Calu3 (cell line): Measurements from ENCODE around the gene NOL9. TPM values are rescaled to one million over a fixed set of nuclear protein-coding genes. Genes with fewer than 3 reads are reported as not detected.

Experiments
- BruUV-seq: library from RNA; stranded (reverse); fragments of 400-500 nt; replicated peaks from 2 replicates; lab custom pipeline; 2021; lab: Mats Ljungman, UMichigan
- CTCF ChIA-PET: fragments of 300-600 bp; sonication (Branson Sonifier 250); formaldehyde crosslinking; loops from one replicate; lab custom pipeline; 2022; ENCODE audit warnings: antibody characterized with exemption; lab: Charles Lee
- DNase-seq: peaks from one replicate; pipeline ENCODE4 v3.0.0; 2022
- H3K27ac Mint-ChIP-seq: one replicate; pipeline ENCODE4 v1.8.0; 2022; ENCODE audit warnings: mixed read lengths; ENCODE audit not compliant: unreplicated experiment
- H3K27me3 Mint-ChIP-seq: one replicate; pipeline ENCODE4 v1.8.0; 2022; ENCODE audit warnings: mixed read lengths; ENCODE audit not compliant: unreplicated experiment
- H3K36me3 Mint-ChIP-seq: one replicate; pipeline ENCODE4 v1.8.0; 2022; ENCODE audit warnings: mild to moderate bottlenecking, moderate library complexity, mixed read lengths; ENCODE audit not compliant: insufficient read depth, unreplicated experiment
- H3K4me1 Mint-ChIP-seq: one replicate; pipeline ENCODE4 v1.8.0; 2022; ENCODE audit warnings: mild to moderate bottlenecking, low read depth, mixed read lengths; ENCODE audit not compliant: unreplicated experiment
- H3K4me3 Mint-ChIP-seq: one replicate; pipeline ENCODE4 v1.8.0; 2022; ENCODE audit warnings: mild to moderate bottlenecking, low read depth, moderate library complexity, mixed read lengths; ENCODE audit not compliant: unreplicated experiment
- H3K9me3 Mint-ChIP-seq: one replicate; pipeline ENCODE4 v1.8.0; 2022; ENCODE audit warnings: low read depth, mixed read lengths; ENCODE audit not compliant: unreplicated experiment
- intact Hi-C: fragments of 100-400 bp; cut with micrococcal nuclease; formaldehyde crosslinking; loops from one replicate; pipeline ENCODE4 v1.10.0; 2022; ENCODE audit not compliant: unreplicated experiment
- total RNA-seq: library from RNA; stranded (reverse); gene quantifications from 2 replicates; pipeline ENCODE4 v1.2.3, GENCODE V29; 2022
- TF ChIP-seq, protein P1 (sequence below): fragments of 200-600 bp; IDR thresholded peaks from one replicate; pipeline ENCODE4 v1.8.0; 2022; ENCODE audit warnings: antibody characterized with exemption; ENCODE audit not compliant: unreplicated experiment

The NOL9 gene
- total RNA-seq, 1 experiment from 2014 or later, result 30.4 TPM

GRCh38 chr1:6511056-6511455 lies 43.3 kb downstream of the NOL9 start:
- Mint-ChIP-seq H3K36me3 (no peaks in the 10 kb centered on the region), H3K4me3 (no peak overlapping the region), H3K27ac (no peak overlapping the region), H3K27me3 (peaks cover 10% of the 10 kb centered on the region), H3K9me3 (no peaks in the 10 kb centered on the region), H3K4me1 (no peaks in the 10 kb centered on the region)
- CTCF ChIA-PET, result no interaction called here
- no TSS peak for BruUV-seq
- intact Hi-C loops, result no loop called here
- TF ChIP-seq, protein P1, sequence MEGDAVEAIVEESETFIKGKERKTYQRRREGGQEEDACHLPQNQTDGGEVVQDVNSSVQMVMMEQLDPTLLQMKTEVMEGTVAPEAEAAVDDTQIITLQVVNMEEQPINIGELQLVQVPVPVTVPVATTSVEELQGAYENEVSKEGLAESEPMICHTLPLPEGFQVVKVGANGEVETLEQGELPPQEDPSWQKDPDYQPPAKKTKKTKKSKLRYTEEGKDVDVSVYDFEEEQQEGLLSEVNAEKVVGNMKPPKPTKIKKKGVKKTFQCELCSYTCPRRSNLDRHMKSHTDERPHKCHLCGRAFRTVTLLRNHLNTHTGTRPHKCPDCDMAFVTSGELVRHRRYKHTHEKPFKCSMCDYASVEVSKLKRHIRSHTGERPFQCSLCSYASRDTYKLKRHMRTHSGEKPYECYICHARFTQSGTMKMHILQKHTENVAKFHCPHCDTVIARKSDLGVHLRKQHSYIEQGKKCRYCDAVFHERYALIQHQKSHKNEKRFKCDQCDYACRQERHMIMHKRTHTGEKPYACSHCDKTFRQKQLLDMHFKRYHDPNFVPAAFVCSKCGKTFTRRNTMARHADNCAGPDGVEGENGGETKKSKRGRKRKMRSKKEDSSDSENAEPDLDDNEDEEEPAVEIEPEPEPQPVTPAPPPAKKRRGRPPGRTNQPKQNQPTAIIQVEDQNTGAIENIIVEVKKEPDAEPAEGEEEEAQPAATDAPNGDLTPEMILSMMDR, result no peak
- DNase-seq, result no peak

GRCh38 chr1:6510493-6510892 lies 43.8 kb downstream of the NOL9 start:
- TF ChIP-seq, protein P1, result no peak
- H3K4me3 Mint-ChIP-seq, result no peak overlapping the region
- no peak overlapping the region for H3K27ac Mint-ChIP-seq
- no TSS peak for BruUV-seq
- H3K4me1 Mint-ChIP-seq, result no peaks in the 10 kb centered on the region
- intact Hi-C loops, result no loop called here
- H3K36me3 Mint-ChIP-seq, result no peaks in the 10 kb centered on the region
- CTCF ChIA-PET, result no interaction called here
- no peak for DNase-seq
- no peaks in the 10 kb centered on the region for H3K9me3 Mint-ChIP-seq
- H3K27me3 Mint-ChIP-seq, result peaks cover 14% of the 10 kb centered on the region

- CTCF ChIA-PET, result no interaction called here
- Mint-ChIP-seq H3K36me3 (no peaks in the 10 kb centered on the region), H3K4me3 (no peak overlapping the region), H3K27me3 (peaks cover 20% of the 10 kb centered on the region), H3K4me1 (no peaks in the 10 kb centered on the region), H3K9me3 (no peaks in the 10 kb centered on the region), H3K27ac (no peak overlapping the region)
- intact Hi-C loops, result no loop called here
- BruUV-seq, result no TSS peak
- no peak for DNase-seq
- TF ChIP-seq, protein P1, result no peak
Measured at GRCh38 chr1:6509919-6510291, 44.4 kb downstream of the NOL9 start.

- no TSS peak for BruUV-seq
- CTCF ChIA-PET, result no interaction called here
- TF ChIP-seq, protein P1, result no peak
- Mint-ChIP-seq H3K36me3 (peaks cover 1% of the 10 kb centered on the region), H3K27me3 (peaks cover 22% of the 10 kb centered on the region), H3K9me3 (no peaks in the 10 kb centered on the region), H3K4me1 (no peaks in the 10 kb centered on the region), H3K27ac (no peak overlapping the region), H3K4me3 (no peak overlapping the region)
- DNase-seq, result no peak
- intact Hi-C loops, result no loop called here
Measured at GRCh38 chr1:6509220-6509918, 44.9 kb downstream of the NOL9 start.
